Stromal cell of bone marrow (primary cell): ENCODE results near the gene IGFBPL1.
"Not testable (repeated sequence)": the region's sequence is repeated elsewhere in the genome, so short reads cannot be mapped to it uniquely, and the experiment has no call there.

Experiments
- DNase-seq: peaks from one replicate; pipeline ENCODE4 v3.0.0-alpha.2; 2012; ENCODE audit warnings: low read depth

Gene IGFBPL1

GRCh38 chr9:38423973-38424843 is at the start of gene IGFBPL1:
Gene IGFBPL1 (minus strand): TSS chr9:38424454. CDS start chr9:38424424, 30 bp downstream.
- DNase-seq = no peak

GRCh38 chr9:38472583-38473249 is 48.5 kb upstream of the IGFBPL1 start:
- DNase-seq = not testable (repeated sequence)

GRCh38 chr9:38467404-38467803 is 43.1 kb upstream of the IGFBPL1 start:
- no peak for DNase-seq

- no peak for DNase-seq
These were observed 29.6 kb upstream of the IGFBPL1 start for GRCh38 chr9:38453835-38454234.

- DNase-seq = no peak
These were observed 26.9 kb upstream of the IGFBPL1 start for GRCh38 chr9:38451162-38451561.

- DNase-seq = no peak
These were observed 23.4 kb upstream of the IGFBPL1 start for GRCh38 chr9:38447703-38448102.

- DNase-seq = no peak
These were observed 21.1 kb upstream of the IGFBPL1 start for GRCh38 chr9:38445154-38446043.

- no peak for DNase-seq
These were observed 19.3 kb upstream of the IGFBPL1 start for GRCh38 chr9:38443597-38443996.

GRCh38 chr9:38443181-38443580 is 18.9 kb upstream of the IGFBPL1 start:
- DNase-seq = no peak

GRCh38 chr9:38442473-38443096 is 18.3 kb upstream of the IGFBPL1 start:
- DNase-seq = no peak

GRCh38 chr9:38441347-38442085 is 17.3 kb upstream of the IGFBPL1 start:
- DNase-seq = no peak

- no peak for DNase-seq
These were observed 16.3 kb upstream of the IGFBPL1 start for GRCh38 chr9:38440516-38440915.

GRCh38 chr9:38439916-38440301 is 15.7 kb upstream of the IGFBPL1 start:
- DNase-seq = no peak

- DNase-seq = no peak
These were observed 15.1 kb upstream of the IGFBPL1 start for GRCh38 chr9:38439291-38439915.

- DNase-seq = no peak
These were observed 13.1 kb upstream of the IGFBPL1 start for GRCh38 chr9:38437193-38437823.

GRCh38 chr9:38436708-38437107 is 12.5 kb upstream of the IGFBPL1 start:
- no peak for DNase-seq

GRCh38 chr9:38435521-38435920 is 11.3 kb upstream of the IGFBPL1 start:
- no peak for DNase-seq

GRCh38 chr9:38434853-38435252 is 10.6 kb upstream of the IGFBPL1 start:
- DNase-seq = no peak

- DNase-seq = no peak
These were observed 10.1 kb upstream of the IGFBPL1 start for GRCh38 chr9:38434365-38434764.

- DNase-seq = peak; percentile 16
These were observed 8.8 kb upstream of the IGFBPL1 start for GRCh38 chr9:38432922-38433510.
